Measurements from ENCODE around the gene DLX5.

Gene DLX5

GRCh38 chr7:96993094-96993865 lies 31.4 kb downstream of the DLX5 start:
- Histone ChIP-seq H3K9ac (ENCODE audit: low read length) (no peak overlapping the region), H3K27ac (ENCODE audit: low read depth, low read length) (no peak overlapping the region), H3K4me1 (ENCODE audit: insufficient read depth, low read length) (no peaks in the 10 kb centered on the region), H3K9me3 (ENCODE audit: low read length) (peaks cover 4% of the 10 kb centered on the region), H3K27me3 (ENCODE audit: control insufficient read depth in 1 of 2, insufficient read depth in 2 of 2, low read length in 2 of 2) (peaks cover 79 to 93% of the 10 kb centered on the region in 2 donors), H3K4me3 (ENCODE audit: low read depth in 1 of 2, low read length in 2 of 2) (no peak overlapping the region), H3K36me3 (ENCODE audit: insufficient read depth, low read length) (no peaks in the 10 kb centered on the region)

- no peak overlapping the region for H3K4me3 ChIP-seq (ENCODE audit: low read depth in 1 of 2, low read length in 2 of 2)
- no peaks in the 10 kb centered on the region for H3K4me1 ChIP-seq (ENCODE audit: insufficient read depth, low read length)
These were observed 32.2 kb downstream of the DLX5 start for GRCh38 chr7:96992192-96993005.

GRCh38 chr7:96991546-96992191 lies 33.0 kb downstream of the DLX5 start:
- no peak overlapping the region for H3K4me3 ChIP-seq (ENCODE audit: low read depth in 1 of 2, low read length in 2 of 2)
- H3K4me1 ChIP-seq (ENCODE audit: insufficient read depth, low read length) = no peaks in the 10 kb centered on the region
- no peaks in the 10 kb centered on the region for H3K9me3 ChIP-seq (ENCODE audit: low read length)
- no peak overlapping the region for H3K9ac ChIP-seq (ENCODE audit: low read length)
- H3K27me3 ChIP-seq (ENCODE audit: control insufficient read depth in 1 of 2, insufficient read depth in 2 of 2, low read length in 2 of 2) = peaks cover 68 to 78% of the 10 kb centered on the region in 2 donors
- no peaks in the 10 kb centered on the region for H3K36me3 ChIP-seq (ENCODE audit: insufficient read depth, low read length)
- no peak overlapping the region for H3K27ac ChIP-seq (ENCODE audit: low read depth, low read length)

More at GRCh38 chr7:96992192-96993005, 32.2 kb downstream of the DLX5 start:
- no peak overlapping the region for H3K9ac ChIP-seq (ENCODE audit: low read length)
- peaks cover 76 to 85% of the 10 kb centered on the region in 2 donors for H3K27me3 ChIP-seq (ENCODE audit: control insufficient read depth in 1 of 2, insufficient read depth in 2 of 2, low read length in 2 of 2)
- H3K9me3 ChIP-seq (ENCODE audit: low read length) = peaks cover 3% of the 10 kb centered on the region
- H3K27ac ChIP-seq (ENCODE audit: low read depth, low read length) = no peak overlapping the region
- no peaks in the 10 kb centered on the region for H3K36me3 ChIP-seq (ENCODE audit: insufficient read depth, low read length)

DNA sequence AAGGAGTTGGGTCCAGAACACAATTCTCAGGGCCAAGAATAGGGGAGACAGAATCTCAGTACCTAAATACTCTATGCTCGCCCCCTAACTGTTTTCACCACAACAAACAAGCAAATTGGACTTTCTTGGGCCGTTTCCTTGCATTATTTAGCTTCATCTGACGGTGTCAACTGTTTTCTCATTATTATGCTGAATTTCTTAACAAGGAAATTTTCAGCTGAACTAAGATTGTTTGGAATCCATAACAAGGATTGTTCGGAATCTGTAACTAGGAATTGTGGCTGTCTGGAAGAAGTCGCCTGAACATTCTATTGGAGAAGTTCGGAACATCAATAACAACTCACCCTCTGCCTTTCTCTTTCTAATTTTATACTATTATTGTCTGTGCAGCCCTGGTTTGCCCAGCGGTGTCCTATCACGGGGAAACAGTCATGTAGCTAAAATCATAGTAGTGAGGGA lies 34.7 kb downstream of the DLX5 start:
- no peaks in the 10 kb centered on the region for H3K36me3 ChIP-seq (ENCODE audit: insufficient read depth, low read length)
- no peaks in the 10 kb centered on the region for H3K9me3 ChIP-seq (ENCODE audit: low read length)
- no peaks in the 10 kb centered on the region for H3K4me1 ChIP-seq (ENCODE audit: insufficient read depth, low read length)
- no peak overlapping the region for H3K27ac ChIP-seq (ENCODE audit: low read depth, low read length)
- no peak overlapping the region for H3K4me3 ChIP-seq (ENCODE audit: low read depth in 1 of 2, low read length in 2 of 2)
- H3K9ac ChIP-seq (ENCODE audit: low read length) = no peak overlapping the region
- peaks cover 55 to 65% of the 10 kb centered on the region in 2 donors for H3K27me3 ChIP-seq (ENCODE audit: control insufficient read depth in 1 of 2, insufficient read depth in 2 of 2, low read length in 2 of 2)

GRCh38 chr7:96989241-96989858 lies 35.3 kb downstream of the DLX5 start:
- Histone ChIP-seq H3K4me3 (ENCODE audit: low read depth in 1 of 2, low read length in 2 of 2) (no peak overlapping the region), H3K27ac (ENCODE audit: low read depth, low read length) (no peak overlapping the region), H3K27me3 (ENCODE audit: control insufficient read depth in 1 of 2, insufficient read depth in 2 of 2, low read length in 2 of 2) (peaks cover 52 to 60% of the 10 kb centered on the region in 2 donors), H3K4me1 (ENCODE audit: insufficient read depth, low read length) (no peaks in the 10 kb centered on the region), H3K9ac (ENCODE audit: low read length) (no peak overlapping the region), H3K36me3 (ENCODE audit: insufficient read depth, low read length) (no peaks in the 10 kb centered on the region), H3K9me3 (ENCODE audit: low read length) (no peaks in the 10 kb centered on the region)

GRCh38 chr7:96987719-96988118 lies 36.9 kb downstream of the DLX5 start:
- H3K9ac ChIP-seq (ENCODE audit: low read length) = no peak overlapping the region
- H3K9me3 ChIP-seq (ENCODE audit: low read length) = no peaks in the 10 kb centered on the region
- H3K36me3 ChIP-seq (ENCODE audit: insufficient read depth, low read length) = no peaks in the 10 kb centered on the region
- H3K4me3 ChIP-seq (ENCODE audit: low read depth in 1 of 2, low read length in 2 of 2) = no peak overlapping the region
- no peak overlapping the region for H3K27ac ChIP-seq (ENCODE audit: low read depth, low read length)
- H3K4me1 ChIP-seq (ENCODE audit: insufficient read depth, low read length) = no peaks in the 10 kb centered on the region
- H3K27me3 ChIP-seq (ENCODE audit: control insufficient read depth in 1 of 2, insufficient read depth in 2 of 2, low read length in 2 of 2) = peaks cover 36 to 43% of the 10 kb centered on the region in 2 donors

DNA sequence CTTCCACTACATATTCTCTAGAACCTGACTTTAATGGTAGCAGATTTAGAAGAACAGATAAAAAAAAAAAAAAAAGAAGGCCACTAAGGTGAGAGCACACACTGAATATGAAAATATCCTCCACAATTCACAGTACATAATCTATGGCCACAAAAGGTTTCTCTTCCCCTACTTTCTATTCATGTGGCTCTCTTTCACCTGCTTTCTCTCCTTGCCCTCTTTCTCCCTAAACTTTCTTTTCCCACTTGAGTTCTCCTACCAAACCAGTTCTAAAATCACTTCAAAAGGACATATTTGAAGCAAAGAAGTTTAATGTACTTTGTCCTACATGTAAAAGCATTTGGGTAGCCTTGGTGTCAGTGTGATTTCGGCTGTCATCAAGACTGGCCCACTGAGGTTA lies 37.7 kb downstream of the DLX5 start:
- Histone ChIP-seq H3K4me3 (ENCODE audit: low read depth in 1 of 2, low read length in 2 of 2) (no peak overlapping the region), H3K36me3 (ENCODE audit: insufficient read depth, low read length) (no peaks in the 10 kb centered on the region), H3K9ac (ENCODE audit: low read length) (no peak overlapping the region), H3K4me1 (ENCODE audit: insufficient read depth, low read length) (no peaks in the 10 kb centered on the region), H3K27ac (ENCODE audit: low read depth, low read length) (no peak overlapping the region), H3K9me3 (ENCODE audit: low read length) (no peaks in the 10 kb centered on the region), H3K27me3 (ENCODE audit: control insufficient read depth in 1 of 2, insufficient read depth in 2 of 2, low read length in 2 of 2) (peaks cover 28 to 35% of the 10 kb centered on the region in 2 donors)

DNA sequence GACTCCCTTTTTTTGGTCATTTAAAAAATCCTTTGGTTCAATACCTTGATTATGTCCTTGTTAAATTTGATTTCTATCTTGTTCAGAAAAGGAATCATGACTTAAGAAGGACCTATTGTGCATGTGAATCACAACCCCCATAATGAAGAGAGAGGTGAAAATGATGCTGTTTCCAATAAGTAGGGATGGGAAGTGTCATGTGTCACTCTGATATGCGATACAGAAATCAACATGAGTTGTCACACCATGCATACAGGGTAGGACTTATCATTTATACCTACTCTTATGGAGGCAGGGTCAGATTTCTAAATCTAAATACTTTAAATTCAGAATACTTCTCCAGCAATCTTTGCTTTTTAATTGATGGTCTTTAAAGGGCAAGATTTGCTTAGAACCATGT lies 38.6 kb downstream of the DLX5 start:
- H3K27me3 ChIP-seq (ENCODE audit: control insufficient read depth in 1 of 2, insufficient read depth in 2 of 2, low read length in 2 of 2) = peaks cover 24 to 29% of the 10 kb centered on the region in 2 donors
- no peak overlapping the region for H3K4me3 ChIP-seq (ENCODE audit: low read depth in 1 of 2, low read length in 2 of 2)
- no peaks in the 10 kb centered on the region for H3K4me1 ChIP-seq (ENCODE audit: insufficient read depth, low read length)
- H3K27ac ChIP-seq (ENCODE audit: low read depth, low read length) = no peak overlapping the region
- no peaks in the 10 kb centered on the region for H3K9me3 ChIP-seq (ENCODE audit: low read length)
- no peaks in the 10 kb centered on the region for H3K36me3 ChIP-seq (ENCODE audit: insufficient read depth, low read length)
- H3K9ac ChIP-seq (ENCODE audit: low read length) = no peak overlapping the region

- peaks cover 0 to 1% of the 10 kb centered on the region in 2 donors for H3K27me3 ChIP-seq (ENCODE audit: control insufficient read depth in 1 of 2, insufficient read depth in 2 of 2, low read length in 2 of 2)
- H3K9me3 ChIP-seq (ENCODE audit: low read length) = no peaks in the 10 kb centered on the region
- no peaks in the 10 kb centered on the region for H3K36me3 ChIP-seq (ENCODE audit: insufficient read depth, low read length)
These were observed 42.0 kb downstream of the DLX5 start for GRCh38 chr7:96982586-96982985.

GRCh38 chr7:96979551-96980276 lies 44.9 kb downstream of the DLX5 start:
- Histone ChIP-seq H3K4me1 (ENCODE audit: insufficient read depth, low read length) (no peaks in the 10 kb centered on the region), H3K4me3 (ENCODE audit: low read depth in 1 of 2, low read length in 2 of 2) (no peak overlapping the region), H3K36me3 (ENCODE audit: insufficient read depth, low read length) (no peaks in the 10 kb centered on the region), H3K27me3 (ENCODE audit: control insufficient read depth in 1 of 2, insufficient read depth in 2 of 2, low read length in 2 of 2) (no peaks in the 10 kb centered on the region), H3K9ac (ENCODE audit: low read length) (no peak overlapping the region), H3K27ac (ENCODE audit: low read depth, low read length) (no peak overlapping the region), H3K9me3 (ENCODE audit: low read length) (no peaks in the 10 kb centered on the region)

More at GRCh38 chr7:96982586-96982985, 42.0 kb downstream of the DLX5 start:
- Histone ChIP-seq H3K4me1 (ENCODE audit: insufficient read depth, low read length) (no peaks in the 10 kb centered on the region), H3K27ac (ENCODE audit: low read depth, low read length) (no peak overlapping the region), H3K9ac (ENCODE audit: low read length) (no peak overlapping the region), H3K4me3 (ENCODE audit: low read depth in 1 of 2, low read length in 2 of 2) (no peak overlapping the region)
